HepG2 (cell line): ENCODE results near the gene CAD. TPM values are rescaled to one million over a fixed set of nuclear protein-coding genes. Genes with fewer than 3 reads are reported as not detected.

Experiments
- ATF7 ChIP-seq, 2 experiments: fragments of 450-650 bp in 1 of 2; sonication (generic) in 1 of 2; formaldehyde crosslinking in 1 of 2; IDR thresholded peaks; 2 replicates each; pipeline versions ENCODE4 v1.4.0 to v1.6.1; 2016 to 2020; ENCODE audit warnings: antibody characterized with exemption in 1 of 2, mild to moderate bottlenecking in 1 of 2, missing genetic modification reagents in 1 of 2
- FOSL1 ChIP-seq: sonication (generic); formaldehyde crosslinking; IDR thresholded peaks from 2 replicates; pipeline ENCODE4 v1.9.0; 2021; ENCODE audit warnings: missing genetic modification reagents, borderline replicate concordance
- HOXD1 ChIP-seq: sonication (generic); formaldehyde crosslinking; IDR thresholded peaks from 2 replicates; pipeline ENCODE4 v1.5.0; 2020; ENCODE audit warnings: missing genetic modification reagents
- MAFF ChIP-seq: IDR thresholded peaks from 2 replicates; pipeline ENCODE4 v1.6.1; 2011; ENCODE audit warnings: low read depth, low read length, improper control_type of control experiment
- MATR3 ChIP-seq: sonication (generic); formaldehyde crosslinking; IDR thresholded peaks from 2 replicates; pipeline ENCODE4 v1.4.0; 2020; ENCODE audit warnings: missing genetic modification reagents
- MYNN ChIP-seq: sonication (generic); formaldehyde crosslinking; IDR thresholded peaks from 2 replicates; pipeline ENCODE4 v1.4.0; 2020; ENCODE audit warnings: mild to moderate bottlenecking, low read depth, missing genetic modification reagents
- RARG ChIP-seq: sonication (generic); formaldehyde crosslinking; IDR thresholded peaks from 2 replicates; pipeline ENCODE4 v1.4.0; 2020; ENCODE audit warnings: low read depth, mild to moderate bottlenecking, missing genetic modification reagents
- SALL2 ChIP-seq: sonication (generic); formaldehyde crosslinking; IDR thresholded peaks from 2 replicates; pipeline ENCODE4 v1.8.1; 2023; ENCODE audit warnings: mild to moderate bottlenecking, missing genetic modification reagents, inconsistent platforms
- YEATS2 ChIP-seq: sonication (generic); formaldehyde crosslinking; IDR thresholded peaks from 2 replicates; pipeline ENCODE4 v1.4.0; 2020; ENCODE audit warnings: missing genetic modification reagents, borderline replicate concordance
- ZNF558 ChIP-seq: sonication (generic); formaldehyde crosslinking; IDR thresholded peaks from 2 replicates; pipeline ENCODE4 v1.9.0; 2022; ENCODE audit warnings: mild to moderate bottlenecking, missing genetic modification reagents, borderline replicate concordance
- ZNF570 ChIP-seq: sonication (generic); formaldehyde crosslinking; IDR thresholded peaks from 2 replicates; pipeline ENCODE4 v1.4.0; 2020; ENCODE audit warnings: mild to moderate bottlenecking, missing genetic modification reagents, borderline replicate concordance
- ZSCAN20 ChIP-seq: sonication (generic); formaldehyde crosslinking; IDR thresholded peaks from 2 replicates; pipeline ENCODE4 v1.4.0; 2020; ENCODE audit warnings: missing genetic modification reagents, mild to moderate bottlenecking, borderline replicate concordance
- polyA plus RNA-seq, 8 experiments: library from polyadenylated mRNA; depleted of rRNA in 3 of 8; stranded (reverse) in 7 of 8; unstranded in 1 of 8; fragments of >200 nt; fragmentation: Illumina TruSeq in 4 of 8; extraction: Trizol in 4 of 8; gene quantifications; 2 replicates each; pipeline versions ENCODE4 v1.2.1 to v1.2.3, GENCODE V29; 2011 to 2016; ENCODE audit warnings: low read depth in 4 of 8, missing spikeins in 1 of 8, mixed read lengths in 1 of 8; ENCODE audit not compliant: insufficient read depth in 1 of 8
- total RNA-seq, 5 experiments: library from RNA; depleted of rRNA; stranded (reverse); fragments of >200 nt; fragmentation: Illumina TruSeq; extraction: Trizol; gene quantifications; 2 replicates each; pipeline ENCODE4 v1.2.3, GENCODE V29; 2016; ENCODE audit warnings: low read depth in 1 of 5
- TF ChIP-seq, protein P1 (sequence below): sonication (generic); formaldehyde crosslinking; IDR thresholded peaks from 2 replicates; pipeline ENCODE4 v1.5.1; 2020; ENCODE audit warnings: missing genetic modification reagents, mild to moderate bottlenecking, borderline replicate concordance
- TF ChIP-seq, protein P2 (sequence below): sonication (generic); formaldehyde crosslinking; IDR thresholded peaks from 2 replicates; pipeline ENCODE4 v1.4.0; 2020; ENCODE audit warnings: low read depth, mild to moderate bottlenecking, missing genetic modification reagents
- TF ChIP-seq, protein P3 (sequence below): sonication (generic); formaldehyde crosslinking; IDR thresholded peaks from 2 replicates; pipeline ENCODE4 v1.4.0; 2020; ENCODE audit warnings: missing genetic modification reagents, borderline replicate concordance
- TF ChIP-seq, protein P4 (sequence below): sonication (generic); formaldehyde crosslinking; IDR thresholded peaks from 2 replicates; pipeline ENCODE4 v1.4.0; 2020; ENCODE audit warnings: missing genetic modification reagents
- TF ChIP-seq, protein P5 (sequence below): sonication (generic); IDR thresholded peaks from 2 replicates; pipeline ENCODE4 v1.6.1; 2016; ENCODE audit warnings: low read depth, borderline replicate concordance

The CAD gene
- total and polyA plus RNA-seq, 2 of the 13 experiments (the other 11 are each of a cell fraction or from before 2014, with no cell fraction given) = 21.7 to 37.0 TPM

DNA sequence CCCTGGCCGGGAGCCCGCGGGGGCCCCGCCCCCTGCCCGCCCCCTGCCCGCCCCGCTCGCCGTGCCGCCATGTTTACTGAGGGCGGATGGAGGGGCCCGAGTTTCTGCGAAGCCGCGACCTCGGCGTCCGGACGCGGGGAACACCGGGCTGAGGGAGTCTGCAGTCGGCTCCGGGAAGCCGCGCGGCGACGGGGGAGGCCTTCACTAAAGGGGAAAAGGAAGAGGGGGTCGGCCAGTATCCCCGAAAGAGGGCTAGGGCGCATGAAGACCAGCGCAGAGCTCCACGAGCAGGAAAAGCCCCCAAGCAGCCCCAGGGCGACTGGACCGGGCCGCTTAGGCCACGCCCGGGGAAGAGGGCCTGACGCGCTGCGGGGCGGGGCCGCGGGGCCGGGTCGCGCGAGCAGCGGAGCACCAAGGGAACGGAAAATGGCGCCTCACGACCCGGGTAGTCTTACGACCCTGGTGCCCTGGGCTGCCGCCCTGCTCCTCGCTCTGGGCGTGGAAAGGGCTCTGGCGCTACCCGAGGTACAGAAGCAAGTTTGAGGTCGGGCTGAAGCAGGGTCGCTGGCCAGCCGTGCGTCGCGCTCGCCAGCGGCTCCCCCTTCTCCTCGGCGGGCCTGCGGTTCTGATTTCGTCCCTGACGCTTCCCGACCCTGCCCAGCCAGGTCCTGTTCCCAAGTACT lies 5.1 kb upstream of the CAD start, which contains the start of the genes ATRAID and SLC5A6 (continued):
- TF ChIP-seq, protein P1, sequence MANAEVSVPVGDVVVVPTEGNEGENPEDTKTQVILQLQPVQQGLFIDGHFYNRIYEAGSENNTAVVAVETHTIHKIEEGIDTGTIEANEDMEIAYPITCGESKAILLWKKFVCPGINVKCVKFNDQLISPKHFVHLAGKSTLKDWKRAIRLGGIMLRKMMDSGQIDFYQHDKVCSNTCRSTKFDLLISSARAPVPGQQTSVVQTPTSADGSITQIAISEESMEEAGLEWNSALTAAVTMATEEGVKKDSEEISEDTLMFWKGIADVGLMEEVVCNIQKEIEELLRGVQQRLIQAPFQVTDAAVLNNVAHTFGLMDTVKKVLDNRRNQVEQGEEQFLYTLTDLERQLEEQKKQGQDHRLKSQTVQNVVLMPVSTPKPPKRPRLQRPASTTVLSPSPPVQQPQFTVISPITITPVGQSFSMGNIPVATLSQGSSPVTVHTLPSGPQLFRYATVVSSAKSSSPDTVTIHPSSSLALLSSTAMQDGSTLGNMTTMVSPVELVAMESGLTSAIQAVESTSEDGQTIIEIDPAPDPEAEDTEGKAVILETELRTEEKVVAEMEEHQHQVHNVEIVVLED = peak; percentile 88
- TF ChIP-seq, protein P2, sequence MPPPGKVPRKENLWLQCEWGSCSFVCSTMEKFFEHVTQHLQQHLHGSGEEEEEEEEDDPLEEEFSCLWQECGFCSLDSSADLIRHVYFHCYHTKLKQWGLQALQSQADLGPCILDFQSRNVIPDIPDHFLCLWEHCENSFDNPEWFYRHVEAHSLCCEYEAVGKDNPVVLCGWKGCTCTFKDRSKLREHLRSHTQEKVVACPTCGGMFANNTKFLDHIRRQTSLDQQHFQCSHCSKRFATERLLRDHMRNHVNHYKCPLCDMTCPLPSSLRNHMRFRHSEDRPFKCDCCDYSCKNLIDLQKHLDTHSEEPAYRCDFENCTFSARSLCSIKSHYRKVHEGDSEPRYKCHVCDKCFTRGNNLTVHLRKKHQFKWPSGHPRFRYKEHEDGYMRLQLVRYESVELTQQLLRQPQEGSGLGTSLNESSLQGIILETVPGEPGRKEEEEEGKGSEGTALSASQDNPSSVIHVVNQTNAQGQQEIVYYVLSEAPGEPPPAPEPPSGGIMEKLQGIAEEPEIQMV = peak; percentile 9
- TF ChIP-seq MAFF (no peak), SALL2 (CRISPR knock-in tag) (peak; percentile 97), ZNF570 (CRISPR knock-in tag) (no peak), RARG (CRISPR knock-in tag) (peak; percentile 62; the same call in 1 of the 2 replicates), ZNF558 (CRISPR knock-in tag) (peak; percentile 93; the same call in 1 of the 2 replicates), MYNN (CRISPR knock-in tag) (0 out of 2 replicates have a peak, but pooled peaks have one; percentile 35), FOSL1 (CRISPR knock-in tag) (no peak), ATF7 (IDR thresholded peaks at IDR 0.05) (no peak), ATF7 (CRISPR knock-in tag; IDR thresholded peaks at IDR 0.05) (no peak), MATR3 (no peak), HOXD1 (peak; percentile 79; the same call in 1 of the 2 replicates), YEATS2 (CRISPR knock-in tag) (peak; percentile 86), ZSCAN20 (CRISPR knock-in tag) (0 out of 2 replicates have a peak, but pooled peaks have one; percentile 17)
- TF ChIP-seq, protein P3, sequence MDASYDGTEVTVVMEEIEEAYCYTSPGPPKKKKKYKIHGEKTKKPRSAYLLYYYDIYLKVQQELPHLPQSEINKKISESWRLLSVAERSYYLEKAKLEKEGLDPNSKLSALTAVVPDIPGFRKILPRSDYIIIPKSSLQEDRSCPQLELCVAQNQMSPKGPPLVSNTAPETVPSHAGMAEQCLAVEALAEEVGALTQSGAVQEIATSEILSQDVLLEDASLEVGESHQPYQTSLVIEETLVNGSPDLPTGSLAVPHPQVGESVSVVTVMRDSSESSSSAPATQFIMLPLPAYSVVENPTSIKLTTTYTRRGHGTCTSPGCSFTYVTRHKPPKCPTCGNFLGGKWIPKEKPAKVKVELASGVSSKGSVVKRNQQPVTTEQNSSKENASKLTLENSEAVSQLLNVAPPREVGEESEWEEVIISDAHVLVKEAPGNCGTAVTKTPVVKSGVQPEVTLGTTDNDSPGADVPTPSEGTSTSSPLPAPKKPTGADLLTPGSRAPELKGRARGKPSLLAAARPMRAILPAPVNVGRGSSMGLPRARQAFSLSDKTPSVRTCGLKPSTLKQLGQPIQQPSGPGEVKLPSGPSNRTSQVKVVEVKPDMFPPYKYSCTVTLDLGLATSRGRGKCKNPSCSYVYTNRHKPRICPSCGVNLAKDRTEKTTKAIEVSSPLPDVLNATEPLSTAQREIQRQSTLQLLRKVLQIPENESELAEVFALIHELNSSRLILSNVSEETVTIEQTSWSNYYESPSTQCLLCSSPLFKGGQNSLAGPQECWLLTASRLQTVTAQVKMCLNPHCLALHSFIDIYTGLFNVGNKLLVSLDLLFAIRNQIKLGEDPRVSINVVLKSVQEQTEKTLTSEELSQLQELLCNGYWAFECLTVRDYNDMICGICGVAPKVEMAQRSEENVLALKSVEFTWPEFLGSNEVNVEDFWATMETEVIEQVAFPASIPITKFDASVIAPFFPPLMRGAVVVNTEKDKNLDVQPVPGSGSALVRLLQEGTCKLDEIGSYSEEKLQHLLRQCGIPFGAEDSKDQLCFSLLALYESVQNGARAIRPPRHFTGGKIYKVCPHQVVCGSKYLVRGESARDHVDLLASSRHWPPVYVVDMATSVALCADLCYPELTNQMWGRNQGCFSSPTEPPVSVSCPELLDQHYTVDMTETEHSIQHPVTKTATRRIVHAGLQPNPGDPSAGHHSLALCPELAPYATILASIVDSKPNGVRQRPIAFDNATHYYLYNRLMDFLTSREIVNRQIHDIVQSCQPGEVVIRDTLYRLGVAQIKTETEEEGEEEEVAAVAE (CRISPR knock-in tag) = peak; percentile 92
- TF ChIP-seq, protein P4, sequence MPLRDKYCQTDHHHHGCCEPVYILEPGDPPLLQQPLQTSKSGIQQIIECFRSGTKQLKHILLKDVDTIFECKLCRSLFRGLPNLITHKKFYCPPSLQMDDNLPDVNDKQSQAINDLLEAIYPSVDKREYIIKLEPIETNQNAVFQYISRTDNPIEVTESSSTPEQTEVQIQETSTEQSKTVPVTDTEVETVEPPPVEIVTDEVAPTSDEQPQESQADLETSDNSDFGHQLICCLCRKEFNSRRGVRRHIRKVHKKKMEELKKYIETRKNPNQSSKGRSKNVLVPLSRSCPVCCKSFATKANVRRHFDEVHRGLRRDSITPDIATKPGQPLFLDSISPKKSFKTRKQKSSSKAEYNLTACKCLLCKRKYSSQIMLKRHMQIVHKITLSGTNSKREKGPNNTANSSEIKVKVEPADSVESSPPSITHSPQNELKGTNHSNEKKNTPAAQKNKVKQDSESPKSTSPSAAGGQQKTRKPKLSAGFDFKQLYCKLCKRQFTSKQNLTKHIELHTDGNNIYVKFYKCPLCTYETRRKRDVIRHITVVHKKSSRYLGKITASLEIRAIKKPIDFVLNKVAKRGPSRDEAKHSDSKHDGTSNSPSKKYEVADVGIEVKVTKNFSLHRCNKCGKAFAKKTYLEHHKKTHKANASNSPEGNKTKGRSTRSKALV (CRISPR knock-in tag) = peak; percentile 89
- TF ChIP-seq, protein P5, sequence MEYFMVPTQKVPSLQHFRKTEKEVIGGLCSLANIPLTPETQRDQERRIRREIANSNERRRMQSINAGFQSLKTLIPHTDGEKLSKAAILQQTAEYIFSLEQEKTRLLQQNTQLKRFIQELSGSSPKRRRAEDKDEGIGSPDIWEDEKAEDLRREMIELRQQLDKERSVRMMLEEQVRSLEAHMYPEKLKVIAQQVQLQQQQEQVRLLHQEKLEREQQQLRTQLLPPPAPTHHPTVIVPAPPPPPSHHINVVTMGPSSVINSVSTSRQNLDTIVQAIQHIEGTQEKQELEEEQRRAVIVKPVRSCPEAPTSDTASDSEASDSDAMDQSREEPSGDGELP = no peak
